ENCODE results near the gene CHAT.

- TF ChIP-seq CTCF (IDR thresholded peaks at IDR 0.05): no peak
- no peak for TF ChIP-seq POLR2A (IDR thresholded peaks at IDR 0.05)
These were observed 15.5 kb upstream of the CHAT start for GRCh38 chr10:49598164-49598856.
